Upper lobe of right lung (tissue), 1 donor: Measurements from ENCODE around the gene DDX59. TPM values are rescaled to one million over a fixed set of nuclear protein-coding genes. Genes with fewer than 3 reads are reported as not detected.
"Not testable (repeated sequence)": the region's sequence is repeated elsewhere in the genome, so short reads cannot be mapped to it uniquely, and the experiment has no call there.

Experiments used
- ATAC-seq: fragments of 200-7000 bp; cut with Tn5 transposase; one replicate; pipeline ENCODE4 v1.9.1; 2020; ENCODE audit warnings: mild to moderate bottlenecking, moderate library complexity
- DNase-seq: peaks from one replicate; pipeline ENCODE4 v3.0.0-alpha.2; 2020
- H3K27ac ChIP-seq: fragments of 200-600 bp; one replicate; pipeline ENCODE4 v1.8.0; 2022
- H3K27me3 ChIP-seq: fragments of 200-600 bp; one replicate; pipeline ENCODE4 v1.8.0; 2022; ENCODE audit warnings: mild to moderate bottlenecking
- H3K36me3 ChIP-seq: fragments of 200-600 bp; one replicate; pipeline ENCODE4 v1.8.0; 2022
- H3K4me1 ChIP-seq: fragments of 200-600 bp; one replicate; pipeline ENCODE4 v1.8.0; 2022
- H3K4me3 ChIP-seq: fragments of 200-600 bp; one replicate; pipeline ENCODE4 v1.8.0; 2022; ENCODE audit warnings: mild to moderate bottlenecking
- H3K9me3 ChIP-seq: fragments of 200-600 bp; one replicate; pipeline ENCODE4 v1.8.0; 2022
- CTCF ChIP-seq: fragments of 200-600 bp; IDR thresholded peaks from one replicate; pipeline ENCODE4 v1.8.0; 2022; ENCODE audit warnings: antibody characterized with exemption
- intact Hi-C: fragments of 100-400 bp; cut with DNase I; formaldehyde crosslinking; loops from one replicate; pipeline ENCODE4 v1.11.0; 2022
- total RNA-seq: library from RNA; stranded (reverse); fragmentation: NEBNext Ultra II Directional; extraction: Animal tissue kit (Norgen Biotek cat#: 25700); gene quantifications from one replicate; pipeline ENCODE4 v1.2.1, GENCODE V29; 2021
- donor health status: DM: no; HTN: yes; CAD: no; lungs with severe emphysema.

The DDX59 gene
- total RNA-seq, 1 donor from 2014 or later, result 14.9 TPM

- no peak for DNase-seq
- H3K27ac ChIP-seq, result no peak overlapping the region
- H3K4me3 ChIP-seq, result no peak overlapping the region
- TF ChIP-seq CTCF, result no peak
- H3K27me3 ChIP-seq, result no peaks in the 10 kb centered on the region
- peaks cover 5% of the 10 kb centered on the region for H3K4me1 ChIP-seq
- no peak for ATAC-seq
- intact Hi-C loops, result no loop called here
- no peaks in the 10 kb centered on the region for H3K36me3 ChIP-seq
- H3K9me3 ChIP-seq, result no peaks in the 10 kb centered on the region
These were observed 33.0 kb downstream of the DDX59 start for GRCh38 chr1:200636681-200637080.

- Histone ChIP-seq H3K27ac (no peak overlapping the region), H3K4me3 (no peak overlapping the region), H3K27me3 (no peaks in the 10 kb centered on the region), H3K36me3 (no peaks in the 10 kb centered on the region), H3K4me1 (no peaks in the 10 kb centered on the region), H3K9me3 (no peaks in the 10 kb centered on the region)
- no peak for ATAC-seq
- no peak for DNase-seq
- TF ChIP-seq CTCF, result no peak
- intact Hi-C loops, result no loop called here
These were observed 35.2 kb downstream of the DDX59 start for GRCh38 chr1:200634261-200635122.

- no peaks in the 10 kb centered on the region for H3K9me3 ChIP-seq
- DNase-seq, result no peak
- H3K4me1 ChIP-seq, result no peaks in the 10 kb centered on the region
- no peak overlapping the region for H3K4me3 ChIP-seq
- intact Hi-C loops, result no loop called here
- no peak for TF ChIP-seq CTCF
- no peak overlapping the region for H3K27ac ChIP-seq
- no peaks in the 10 kb centered on the region for H3K36me3 ChIP-seq
- no peak for ATAC-seq
- no peaks in the 10 kb centered on the region for H3K27me3 ChIP-seq
These were observed 38.3 kb downstream of the DDX59 start for GRCh38 chr1:200631375-200631774.

GRCh38 chr1:200630515-200630899, 39.2 kb downstream of the DDX59 start:
- H3K4me1 ChIP-seq, DNase-seq, H3K9me3 ChIP-seq, intact Hi-C loops, H3K27ac ChIP-seq, H3K4me3 ChIP-seq, H3K27me3 ChIP-seq, ATAC-seq, H3K36me3 ChIP-seq: not testable (repeated sequence)

- Histone ChIP-seq H3K27ac (no peak overlapping the region), H3K4me1 (no peaks in the 10 kb centered on the region), H3K9me3 (no peaks in the 10 kb centered on the region), H3K27me3 (no peaks in the 10 kb centered on the region), H3K36me3 (no peaks in the 10 kb centered on the region), H3K4me3 (no peak overlapping the region)
- intact Hi-C loops, result loop anchor here (10.0 kb wide), 1 partner anchor 175 kb away; no protein-coding TSS in a partner anchor
- TF ChIP-seq CTCF, result no peak
- ATAC-seq, result no peak
- DNase-seq, result no peak
These were observed 39.7 kb downstream of the DDX59 start for GRCh38 chr1:200629876-200630514.

- ATAC-seq (peak; percentile 89), DNase-seq (no peak)
- Histone ChIP-seq H3K27ac (no peak overlapping the region), H3K27me3 (no peaks in the 10 kb centered on the region), H3K9me3 (no peaks in the 10 kb centered on the region), H3K4me3 (no peak overlapping the region), H3K36me3 (no peaks in the 10 kb centered on the region), H3K4me1 (no peaks in the 10 kb centered on the region)
- intact Hi-C loops, result loop anchor here (10.0 kb wide), 1 partner anchor 176 kb away; no protein-coding TSS in a partner anchor
- TF ChIP-seq CTCF, result no peak
These were observed 41.4 kb downstream of the DDX59 start for GRCh38 chr1:200628223-200628881.
